HFF-Myc (cell line): ENCODE results near the gene REC114.

Experiments
- DNase-seq: peaks from one replicate; pipeline ENCODE4 v3.0.0-alpha.2; 2011; ENCODE audit warnings: low read depth; ENCODE audit errors: extremely low read depth
- H3K4me3 ChIP-seq: replicated peaks from 2 replicates; pipeline ENCODE4 v1.5.1; 2011; ENCODE audit warnings: low read depth, mild to moderate bottlenecking, control low read depth, low read length
- TF ChIP-seq, protein P1 (sequence below): IDR thresholded peaks from 2 replicates; pipeline ENCODE4 v1.5.1; 2012; ENCODE audit warnings: mild to moderate bottlenecking, low read depth, low read length, control low read depth; ENCODE audit errors: missing control alignments

The REC114 gene

GRCh38 chr15:73493922-73494321 lies 51.0 kb downstream of the REC114 start:
- no peak overlapping the region for H3K4me3 ChIP-seq
- TF ChIP-seq, protein P1, sequence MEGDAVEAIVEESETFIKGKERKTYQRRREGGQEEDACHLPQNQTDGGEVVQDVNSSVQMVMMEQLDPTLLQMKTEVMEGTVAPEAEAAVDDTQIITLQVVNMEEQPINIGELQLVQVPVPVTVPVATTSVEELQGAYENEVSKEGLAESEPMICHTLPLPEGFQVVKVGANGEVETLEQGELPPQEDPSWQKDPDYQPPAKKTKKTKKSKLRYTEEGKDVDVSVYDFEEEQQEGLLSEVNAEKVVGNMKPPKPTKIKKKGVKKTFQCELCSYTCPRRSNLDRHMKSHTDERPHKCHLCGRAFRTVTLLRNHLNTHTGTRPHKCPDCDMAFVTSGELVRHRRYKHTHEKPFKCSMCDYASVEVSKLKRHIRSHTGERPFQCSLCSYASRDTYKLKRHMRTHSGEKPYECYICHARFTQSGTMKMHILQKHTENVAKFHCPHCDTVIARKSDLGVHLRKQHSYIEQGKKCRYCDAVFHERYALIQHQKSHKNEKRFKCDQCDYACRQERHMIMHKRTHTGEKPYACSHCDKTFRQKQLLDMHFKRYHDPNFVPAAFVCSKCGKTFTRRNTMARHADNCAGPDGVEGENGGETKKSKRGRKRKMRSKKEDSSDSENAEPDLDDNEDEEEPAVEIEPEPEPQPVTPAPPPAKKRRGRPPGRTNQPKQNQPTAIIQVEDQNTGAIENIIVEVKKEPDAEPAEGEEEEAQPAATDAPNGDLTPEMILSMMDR, result no peak
- DNase-seq, result no peak

GRCh38 chr15:73495181-73495580 lies 52.2 kb downstream of the REC114 start:
- TF ChIP-seq, protein P1, result no peak
- DNase-seq, result no peak
- H3K4me3 ChIP-seq, result no peak overlapping the region

DNA sequence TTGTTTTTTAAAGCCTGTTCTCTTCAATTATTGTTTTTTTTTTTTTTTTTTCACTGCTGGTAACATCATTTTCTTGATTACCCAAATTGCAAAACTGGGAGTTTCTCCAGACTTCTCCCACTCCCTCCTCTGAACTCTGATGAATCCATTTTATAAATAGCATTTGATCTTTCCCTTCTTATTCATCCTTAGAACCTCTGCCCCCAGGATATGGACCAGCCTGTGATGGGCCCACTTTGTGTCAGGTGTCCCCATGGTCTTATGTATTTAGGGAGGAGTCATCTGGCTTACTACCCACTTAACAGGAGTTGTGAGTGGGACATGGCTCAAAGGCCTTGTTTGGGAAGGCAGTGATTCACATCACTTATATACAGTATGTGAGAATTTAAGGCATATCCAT lies 57.7 kb downstream of the REC114 start:
- DNase-seq, result no peak
- no peak overlapping the region for H3K4me3 ChIP-seq
- TF ChIP-seq, protein P1, result no peak

DNA sequence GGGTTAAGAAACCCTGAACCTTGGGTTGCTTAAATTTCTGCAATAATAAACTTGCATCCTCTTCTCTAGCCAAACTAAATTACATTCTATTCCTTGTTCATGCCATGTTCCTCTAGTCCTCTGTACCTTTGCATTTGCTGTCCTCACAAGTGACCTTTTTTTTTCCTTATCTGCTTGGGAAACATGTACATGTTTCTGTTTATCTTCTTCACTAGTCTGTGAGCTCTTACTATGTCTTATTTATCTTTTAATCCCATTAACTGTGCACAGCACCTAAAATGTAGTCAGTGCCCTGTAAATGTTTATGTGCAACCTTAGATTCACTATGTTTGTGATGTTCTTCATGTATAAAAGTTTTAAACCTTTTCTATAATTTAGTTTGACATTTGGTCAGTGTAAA lies 61.9 kb downstream of the REC114 start:
- no peak for DNase-seq
- TF ChIP-seq, protein P1, result no peak
- no peak overlapping the region for H3K4me3 ChIP-seq

GRCh38 chr15:73515527-73515926 lies 72.6 kb downstream of the REC114 start:
- TF ChIP-seq, protein P1, result no peak
- DNase-seq, result no peak
- no peak overlapping the region for H3K4me3 ChIP-seq

DNA sequence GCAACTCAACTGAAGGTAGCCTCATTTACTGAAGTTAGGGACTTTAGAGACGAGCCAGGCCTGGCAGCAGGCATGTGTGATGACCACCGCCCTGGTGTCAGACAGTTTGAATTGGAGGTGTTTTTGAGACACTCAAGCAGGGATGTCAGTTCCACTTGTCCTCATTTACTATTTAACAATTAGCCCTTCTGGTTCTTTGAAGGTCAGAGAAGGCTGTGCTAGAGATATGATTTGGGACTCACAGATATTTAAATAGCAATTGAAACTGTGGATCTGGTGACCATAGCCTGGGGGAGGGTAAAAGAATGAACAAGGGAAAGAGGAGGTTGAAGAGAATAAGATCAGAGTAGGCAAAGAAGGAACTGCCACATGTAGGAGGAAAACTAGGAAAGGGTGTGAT lies 74.6 kb downstream of the REC114 start:
- no peak overlapping the region for H3K4me3 ChIP-seq
- no peak for DNase-seq
- TF ChIP-seq, protein P1, result no peak

DNA sequence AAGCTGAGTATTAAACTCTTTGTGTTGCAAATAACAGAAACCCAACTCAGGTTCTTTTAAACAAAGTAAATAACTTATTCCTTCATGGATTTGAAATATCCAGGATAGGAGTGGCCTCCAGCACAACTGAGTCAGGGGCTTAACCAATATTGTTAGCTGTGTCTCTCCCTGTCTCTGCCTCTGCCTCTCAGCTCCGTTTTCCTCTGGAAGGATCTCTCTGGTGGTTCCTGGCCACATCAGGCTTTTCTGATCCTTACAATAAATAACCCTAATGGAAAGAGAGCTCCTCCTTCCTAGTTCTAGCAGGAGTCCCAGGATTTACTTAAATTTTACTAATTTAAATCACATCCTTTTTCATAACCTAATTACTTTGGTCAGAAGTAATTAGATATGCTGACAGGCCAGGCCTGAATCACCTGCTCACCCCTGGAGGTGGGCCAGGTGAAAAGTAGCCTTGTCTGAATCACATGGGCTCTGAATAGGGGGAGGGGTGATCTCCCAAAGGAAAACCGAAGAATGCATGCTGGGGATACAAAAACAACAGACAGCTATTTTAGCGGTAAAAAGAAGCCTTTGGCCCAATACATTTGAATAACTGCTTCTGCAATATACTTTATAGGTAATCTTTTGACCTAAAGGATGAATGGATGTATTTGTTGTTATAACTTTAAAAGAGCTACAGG lies 75.4 kb downstream of the REC114 start:
- DNase-seq, result no peak
- TF ChIP-seq, protein P1, result no peak

More for the DNA sequence above, 75.4 kb downstream of the REC114 start:
- no peak overlapping the region for H3K4me3 ChIP-seq
